IMR-90 (cell line): ENCODE measurements around the gene SEMA6D. TPM values are rescaled to one million over a fixed set of nuclear protein-coding genes. Genes with fewer than 3 reads are reported as not detected.
A peak's percentile ranks its signal among the peaks of the same experiment; 100 is the strongest.

Source experiments
- ATAC-seq: fragments of 200-7000 bp; cut with Tn5 transposase; 2 replicates; pipeline ENCODE4 v1.9.1; 2020; ENCODE audit warnings: low read depth, mild to moderate bottlenecking, moderate library complexity
- BruUV-seq: library from RNA; stranded (reverse); fragments of 400-500 nt; replicated peaks from 2 replicates; lab custom pipeline; 2021; lab: Mats Ljungman, UMichigan
- CTCF ChIA-PET: fragments of 300-600 bp; formaldehyde crosslinking; extraction: SDS; loops from one replicate; lab custom pipeline; 2021; ENCODE audit warnings: antibody characterized with exemption; lab: Yijun Ruan, JAX
- POLR2A ChIA-PET: fragments of 300-600 bp; sonication (Branson Sonifier 250); formaldehyde crosslinking; loops from one replicate; lab custom pipeline; 2022; ENCODE audit warnings: antibody characterized with exemption; ENCODE audit not compliant: unreplicated experiment; lab: Charles Lee
- DNase-seq: peaks from one replicate; pipeline ENCODE4 v3.0.0; 2013
- H2AFZ ChIP-seq: replicated peaks from 2 replicates; pipeline ENCODE3; 2013; ENCODE audit warnings: low read length, mild to moderate bottlenecking; ENCODE audit not compliant: poor library complexity
- H2AK5ac ChIP-seq: 2 replicates; pipeline ENCODE4 v1.6.1; 2013; ENCODE audit warnings: low read depth, low read length, inconsistent platforms
- H2AK9ac ChIP-seq: replicated peaks from 2 replicates; pipeline ENCODE3; 2013; ENCODE audit warnings: mild to moderate bottlenecking, low read depth, low read length, moderate library complexity; ENCODE audit not compliant: poor library complexity
- H2BK120ac ChIP-seq: 2 replicates; pipeline ENCODE4 v1.6.1; 2013; ENCODE audit warnings: low read depth, low read length, inconsistent platforms
- H2BK15ac ChIP-seq: 3 replicates; pipeline ENCODE4 v1.6.1; 2013; ENCODE audit warnings: low read depth, low read length, inconsistent platforms
- H2BK20ac ChIP-seq: 2 replicates; pipeline ENCODE4 v1.6.1; 2013; ENCODE audit warnings: low read depth, mild to moderate bottlenecking, inconsistent platforms, low read length, moderate library complexity
- H2BK5ac ChIP-seq: 2 replicates; pipeline ENCODE4 v1.6.1; 2013; ENCODE audit warnings: mild to moderate bottlenecking, low read depth, low read length, inconsistent platforms; ENCODE audit not compliant: poor library complexity, severe bottlenecking
- H3K14ac ChIP-seq: replicated peaks from 2 replicates; pipeline ENCODE4 v1.6.1; 2013; ENCODE audit warnings: low read depth, low read length, inconsistent platforms
- H3K18ac ChIP-seq: 2 replicates; pipeline ENCODE4 v1.6.1; 2013; ENCODE audit warnings: low read depth, low read length, control low read depth
- H3K23ac ChIP-seq: 2 replicates; pipeline ENCODE4 v1.6.1; 2013; ENCODE audit warnings: low read depth, low read length, inconsistent platforms
- H3K27ac ChIP-seq: 2 replicates; pipeline ENCODE4 v1.5.1; 2013; ENCODE audit warnings: mild to moderate bottlenecking, control low read depth, low read length; ENCODE audit not compliant: insufficient read depth
- H3K27me3 ChIP-seq: 2 replicates; pipeline ENCODE4 v1.6.1; 2013; ENCODE audit warnings: low read length; ENCODE audit not compliant: control insufficient read depth, insufficient read depth
- H3K36me3 ChIP-seq: 2 replicates; pipeline ENCODE4 v1.6.1; 2013; ENCODE audit warnings: low read length, mixed read lengths; ENCODE audit not compliant: control insufficient read depth, insufficient read depth
- H3K4ac ChIP-seq: 2 replicates; pipeline ENCODE4 v1.6.1; 2013; ENCODE audit warnings: low read depth, low read length, inconsistent platforms
- H3K4me1 ChIP-seq: 2 replicates; pipeline ENCODE4 v1.6.1; 2013; ENCODE audit warnings: low read length, mixed read lengths; ENCODE audit not compliant: control insufficient read depth, insufficient read depth
- H3K4me2 ChIP-seq: 2 replicates; pipeline ENCODE4 v1.6.1; 2013; ENCODE audit warnings: low read depth, mild to moderate bottlenecking, control low read depth, low read length, moderate library complexity
- H3K4me3 ChIP-seq: 2 replicates; pipeline ENCODE4 v1.5.1; 2013; ENCODE audit warnings: low read depth, mild to moderate bottlenecking, control low read depth, low read length, moderate library complexity; ENCODE audit not compliant: insufficient read depth
- H3K56ac ChIP-seq: 2 replicates; pipeline ENCODE4 v1.6.1; 2013; ENCODE audit warnings: low read length, inconsistent platforms; ENCODE audit not compliant: insufficient read depth; ENCODE audit errors: extremely low read depth
- H3K79me1 ChIP-seq, 2 experiments: 2 replicates each; pipeline ENCODE4 v1.6.1; 2013; ENCODE audit warnings: low read length in 2 of 2, inconsistent platforms in 1 of 2, low read depth in 1 of 2
- H3K9ac ChIP-seq: 2 replicates; pipeline ENCODE4 v1.6.1; 2013; ENCODE audit warnings: low read depth, low read length, control low read depth
- H3K9me1 ChIP-seq: 2 replicates; pipeline ENCODE4 v1.6.1; 2013; ENCODE audit warnings: low read length, inconsistent platforms; ENCODE audit not compliant: insufficient read depth
- H3K9me3 ChIP-seq: 2 replicates; pipeline ENCODE4 v1.6.1; 2013; ENCODE audit warnings: low read length; ENCODE audit not compliant: control insufficient read depth, insufficient read depth
- H4K20me1 ChIP-seq: 2 replicates; pipeline ENCODE4 v1.6.1; 2013; ENCODE audit warnings: low read length, inconsistent platforms; ENCODE audit not compliant: insufficient read depth
- H4K5ac ChIP-seq: 2 replicates; pipeline ENCODE4 v1.6.1; 2013; ENCODE audit warnings: mild to moderate bottlenecking, low read depth, low read length, control low read depth
- H4K8ac ChIP-seq, 2 experiments: 2 replicates each; pipeline ENCODE4 v1.6.1; 2013; ENCODE audit warnings: low read depth in 2 of 2, low read length in 2 of 2, control low read depth in 1 of 2, inconsistent platforms in 1 of 2
- H4K91ac ChIP-seq: 2 replicates; pipeline ENCODE4 v1.6.1; 2013; ENCODE audit warnings: low read depth, low read length, inconsistent platforms; ENCODE audit not compliant: insufficient read depth
- BHLHE40 ChIP-seq: fragments of 150-350 bp; IDR thresholded peaks from 2 replicates; pipeline ENCODE4 v1.6.1; 2016; ENCODE audit warnings: mild to moderate bottlenecking, low read depth, low read length
- CEBPB ChIP-seq: IDR thresholded peaks from 2 replicates; pipeline ENCODE4 v1.6.1; 2012; ENCODE audit warnings: low read depth, low read length, improper control_type of control experiment
- MAFK ChIP-seq: IDR thresholded peaks from 2 replicates; pipeline ENCODE4 v1.6.1; 2012; ENCODE audit warnings: low read depth, low read length, improper control_type of control experiment
- POLR2A ChIP-seq: IDR thresholded peaks from 2 replicates; pipeline ENCODE4 v1.6.1; 2012; ENCODE audit warnings: mild to moderate bottlenecking, low read depth, low read length
- WGBS, 2 experiments: methylation state at CpG; one replicate each; pipeline versions ENCODE4 v1.1.5 to v1.1.7; 2013; ENCODE audit warnings: missing lambda C conversion rate in 2 of 2; ENCODE audit not compliant: insufficient read length in 1 of 2; ENCODE audit errors: extremely low coverage in 2 of 2; 5-methylcytosine and 5-hydroxymethylcytosine counted together
- dilution Hi-C: fragments of 300-500 bp; cut with HindIII; formaldehyde crosslinking; loops from one replicate; pipeline ENCODE4 v1.14.3; 2018; ENCODE audit warnings: low sequenced_read_pairs; ENCODE audit not compliant: unreplicated experiment
- in situ Hi-C: fragments of 300-500 bp; cut with MboI; formaldehyde crosslinking; loops from 3 replicates; pipeline ENCODE4 v1.14.3; 2019; ENCODE audit warnings: low sequenced_read_pairs, inconsistent platforms, mixed read lengths
- intact Hi-C: fragments of 100-400 bp; cut with micrococcal nuclease; formaldehyde crosslinking; loops from 2 replicates; pipeline ENCODE4 v1.10.0; 2022
- polyA plus RNA-seq, 3 experiments: library from polyadenylated mRNA; depleted of rRNA; stranded (reverse); fragments of >200 nt; gene quantifications; 2 replicates each; pipeline ENCODE4 v1.2.3, GENCODE V29; 2012; ENCODE audit warnings: low replicate concordance in 1 of 3
- total RNA-seq: library from RNA; depleted of rRNA; stranded (reverse); fragments of >200 nt; gene quantifications from 2 replicates; pipeline ENCODE4 v1.2.3, GENCODE V29; 2012

SEMA6D gene
- total and polyA plus RNA-seq, 2 of the 4 experiments (the other 2 are of a cell fraction) = 12.6 to 17.4 TPM

GRCh38 chr15:47685141-47685870 lies 32.0 kb upstream of the SEMA6D start:
- 100% methylated on average over 1 of the region's 3 CpGs; no CpG with 5 or more reads in 1 of the 2 experiments for WGBS, 2 experiments

More at GRCh38 chr15:47685141-47685870, 32.0 kb upstream of the SEMA6D start:
- no peak overlapping the region for H3K27ac ChIP-seq
- H3K79me1 ChIP-seq = no peaks in the 10 kb centered on the region
- no peaks in the 10 kb centered on the region for H3K9me3 ChIP-seq
- H2BK5ac ChIP-seq = no peak overlapping the region
- peak overlapping the region; percentile 73; the same call in 1 of the 2 replicates for H2AK5ac ChIP-seq
- 0 out of 2 replicates have a peak, but pooled peaks cover 3% of the 10 kb centered on the region for H3K9me1 ChIP-seq
- ChIA-PET POLR2A (no interaction called here), CTCF (no interaction called here)
- H4K20me1 ChIP-seq = no peaks in the 10 kb centered on the region
- no TSS peak for BruUV-seq
- peak overlapping the region; percentile 25; the same call in 1 of the 2 replicates for H2BK120ac ChIP-seq
- H2AK9ac ChIP-seq = no peak overlapping the region
- H3K36me3 ChIP-seq = no peaks in the 10 kb centered on the region
- H2BK15ac ChIP-seq = no peak overlapping the region
- H4K8ac ChIP-seq = no peak overlapping the region
- no peaks in the 10 kb centered on the region; the same call in 1 of the 2 replicates for H3K4me1 ChIP-seq
- in situ Hi-C loops (no loop called here), intact Hi-C loops (no loop called here), dilution Hi-C loops (no loop called here)
- no peak overlapping the region for H3K4ac ChIP-seq
- H3K14ac ChIP-seq = no peak overlapping the region
- H2AFZ ChIP-seq = no peak overlapping the region
- ATAC-seq (peak; percentile 52), DNase-seq (peak; percentile 25)
- no peak overlapping the region for H3K9ac ChIP-seq
- H3K18ac ChIP-seq = peak overlapping the region; percentile 29; the same call in 1 of the 2 replicates
- no peak overlapping the region for H3K56ac ChIP-seq
- H4K5ac ChIP-seq = no peak overlapping the region
- no peak overlapping the region for H3K4me2 ChIP-seq
- peak overlapping the region; percentile 18 for H2BK20ac ChIP-seq
- 0 out of 2 replicates have a peak overlapping the region, but pooled peaks have one; percentile 8 for H4K91ac ChIP-seq
- TF ChIP-seq CEBPB (no peak), POLR2A (no peak), BHLHE40 (no peak), MAFK (peak; percentile 16; the same call in 1 of the 2 replicates)
- H3K4me3 ChIP-seq = no peak overlapping the region
- H3K27me3 ChIP-seq = no peaks in the 10 kb centered on the region
- H3K23ac ChIP-seq = no peak overlapping the region
